Activated CD8-positive, alpha-beta memory T cell treated with anti-CD3 and anti-CD28 coated beads for 36 hours (primary cell): ENCODE data around the gene EVPL. TPM values are rescaled to one million over a fixed set of nuclear protein-coding genes. Genes with fewer than 3 reads are reported as not detected.
"Not testable (repeated sequence)": the region's sequence is repeated elsewhere in the genome, so short reads cannot be mapped to it uniquely, and the experiment has no call there.

Source experiments
- CTCF ChIA-PET: fragments of 350-600 bp; sonication (Branson Sonifier 250); formaldehyde crosslinking; loops from one replicate; lab custom pipeline; 2021; ENCODE audit warnings: antibody characterized with exemption; lab: Charles Lee
- POLR2A ChIA-PET: fragments of 350-600 bp; sonication (Branson Sonifier 250); formaldehyde crosslinking; loops from one replicate; lab custom pipeline; 2021; ENCODE audit warnings: antibody characterized with exemption; lab: Charles Lee
- total RNA-seq, 2 experiments: library from RNA; stranded (reverse); gene quantifications; one replicate each; pipeline ENCODE4 v1.2.3, GENCODE V29; 2021

Gene EVPL
- total RNA-seq, 2 experiments from 2014 or later, result 0.10 to 0.21 TPM

DNA sequence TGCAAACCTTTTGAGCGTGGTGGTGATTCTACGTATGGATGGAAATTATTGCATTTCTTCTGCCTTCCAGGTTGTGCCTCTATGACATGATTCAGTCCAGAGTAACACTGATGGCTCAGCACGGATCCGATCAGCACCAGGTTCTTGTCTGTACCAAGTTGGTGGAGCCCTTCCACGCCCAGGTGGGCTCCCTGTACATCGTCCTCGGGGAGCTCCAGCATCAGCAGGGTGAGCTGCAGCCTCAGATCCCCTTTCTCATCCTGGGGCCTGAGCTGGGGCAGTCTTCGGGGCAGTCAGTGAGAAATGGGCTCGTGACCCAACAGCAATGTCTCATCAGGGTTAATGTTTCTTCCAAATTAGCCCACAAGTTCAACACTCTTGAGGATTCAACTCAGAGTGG, 35.7 kb downstream of the EVPL start:
- POLR2A ChIA-PET, result interaction anchor here (0.6 kb wide), 1 partner anchor 35 kb away, joined by 3 read pairs; no protein-coding TSS in a partner anchor
- CTCF ChIA-PET, result interaction anchor here (1.9 kb wide), 1 partner anchor 14 kb away, joined by 8 read pairs; no protein-coding TSS in a partner anchor

GRCh38 chr17:75987041-75987440, 40.1 kb downstream of the EVPL start:
- CTCF ChIA-PET, result interaction anchor here (0.7 to 1.2 kb wide), 2 partner anchors 21 to 24 kb away, joined by 3 to 4 read pairs; no protein-coding TSS in a partner anchor
- POLR2A ChIA-PET, result no interaction called here

DNA sequence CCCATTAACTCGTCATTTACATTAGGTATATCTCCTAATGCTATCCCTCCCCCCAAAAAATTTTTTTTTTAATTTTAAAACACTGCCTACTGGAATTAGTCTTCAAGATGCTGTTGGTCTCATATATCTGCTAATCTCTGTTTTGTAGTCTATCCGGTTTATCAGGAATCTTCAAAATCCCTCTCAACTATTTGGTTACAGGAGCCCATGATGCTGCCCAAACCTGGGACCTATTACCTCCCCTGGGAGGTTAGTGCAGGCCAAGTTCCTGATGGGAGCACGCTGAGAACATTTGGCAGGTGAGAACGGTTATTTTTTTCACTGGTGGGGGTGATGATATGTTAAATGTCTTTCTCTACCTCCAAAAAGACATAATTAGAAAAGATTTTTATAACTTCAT, 41.1 kb downstream of the EVPL start:
- ChIA-PET POLR2A (no interaction called here), CTCF (no interaction called here)

DNA sequence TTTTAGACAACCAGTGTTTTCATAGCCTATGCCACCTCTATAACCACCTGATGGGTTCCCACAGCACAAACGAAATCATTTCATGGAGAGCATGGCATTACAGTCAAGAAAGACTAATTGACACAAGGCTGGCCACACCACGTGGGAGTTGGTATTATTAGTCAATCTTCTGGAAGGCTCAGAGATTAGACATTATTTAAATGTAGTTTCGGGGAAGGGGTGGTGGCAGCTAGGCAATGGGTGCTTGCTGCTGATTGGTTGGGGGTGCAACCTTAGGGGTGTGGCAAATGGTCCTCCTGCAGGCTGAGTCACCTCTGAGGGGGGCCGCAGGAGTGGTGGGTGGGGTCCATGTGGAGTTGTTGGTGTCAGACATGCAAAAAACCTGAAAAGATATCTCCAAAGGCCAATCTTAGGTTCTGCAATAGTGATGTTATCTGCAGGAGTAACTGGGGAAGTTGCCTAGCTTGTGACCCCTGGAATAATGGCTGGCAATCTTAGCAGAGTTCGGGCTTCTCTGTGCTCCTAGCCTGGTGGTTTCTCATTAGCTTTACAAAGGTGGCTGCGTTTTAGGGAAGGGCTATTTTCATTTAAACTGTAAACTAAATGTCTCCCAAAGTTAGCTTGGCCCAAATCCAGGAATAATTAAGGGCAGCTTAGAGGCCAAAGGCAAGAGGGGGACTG, 43.5 kb downstream of the EVPL start:
- ChIA-PET CTCF (no interaction called here), POLR2A (no interaction called here)

GRCh38 chr17:75981019-75981615, 46.0 kb downstream of the EVPL start:
- CTCF ChIA-PET, result interaction anchor here (0.5 to 1.9 kb wide), 2 partner anchors 76 to 234 kb away, joined by 3 to 5 read pairs; no protein-coding TSS in a partner anchor
- POLR2A ChIA-PET, result interaction anchor here (0.7 kb wide), 1 partner anchor 76 kb away, joined by 3 read pairs; no protein-coding TSS in a partner anchor

DNA sequence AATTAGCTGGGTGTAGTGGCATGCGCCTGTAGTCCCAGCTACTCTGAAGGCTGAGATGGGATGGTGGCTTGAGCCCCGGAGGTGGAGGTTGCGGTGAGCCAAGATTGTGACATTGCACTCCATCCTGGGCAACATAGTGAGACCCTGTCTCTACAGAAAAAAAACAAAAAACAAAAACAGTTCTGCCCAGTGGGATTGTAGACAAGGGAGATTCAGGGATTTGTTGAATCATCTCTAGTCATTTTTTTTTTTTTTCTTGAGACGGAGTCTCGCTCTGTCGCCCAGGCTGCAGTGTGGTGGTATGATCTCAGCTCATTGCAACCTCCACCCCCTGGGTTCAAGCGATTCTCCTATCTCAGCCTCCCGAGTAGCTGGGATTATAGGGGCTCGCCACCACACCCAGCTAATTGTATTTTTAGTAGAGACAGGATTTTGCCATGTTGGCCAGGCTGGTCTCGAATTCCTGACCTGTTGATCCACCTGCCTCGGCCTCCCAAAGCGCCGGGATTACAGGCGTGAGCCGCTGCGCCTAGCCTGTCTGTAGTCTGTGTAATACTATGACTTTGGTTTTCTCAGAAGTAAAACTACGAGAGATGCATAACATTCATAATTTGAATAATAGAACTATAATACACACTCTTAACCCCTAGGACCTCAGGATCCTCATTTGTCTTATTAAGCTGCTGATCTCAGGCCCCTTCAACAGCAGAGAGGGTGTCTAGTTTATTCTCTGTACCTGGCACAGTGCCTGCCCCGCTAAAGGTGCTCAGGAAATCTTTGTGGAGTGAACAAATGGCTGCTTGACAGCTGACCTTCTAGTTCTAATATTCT, 46.7 kb downstream of the EVPL start:
- CTCF ChIA-PET, result interaction anchor here (0.5 to 1.9 kb wide), 4 partner anchors 59 to 235 kb away, joined by 3 to 5 read pairs (median 4); no protein-coding TSS in a partner anchor
- POLR2A ChIA-PET, result interaction anchor here (0.7 kb wide), 3 partner anchors 9 to 119 kb away, joined by 3 to 4 read pairs (median 3); no protein-coding TSS in a partner anchor

- POLR2A ChIA-PET, result interaction anchor here (0.7 kb wide), 2 partner anchors 8 to 62 kb away, joined by 3 read pairs; no protein-coding TSS in a partner anchor
These were observed 47.4 kb downstream of the EVPL start for GRCh38 chr17:75979705-75980187.

DNA sequence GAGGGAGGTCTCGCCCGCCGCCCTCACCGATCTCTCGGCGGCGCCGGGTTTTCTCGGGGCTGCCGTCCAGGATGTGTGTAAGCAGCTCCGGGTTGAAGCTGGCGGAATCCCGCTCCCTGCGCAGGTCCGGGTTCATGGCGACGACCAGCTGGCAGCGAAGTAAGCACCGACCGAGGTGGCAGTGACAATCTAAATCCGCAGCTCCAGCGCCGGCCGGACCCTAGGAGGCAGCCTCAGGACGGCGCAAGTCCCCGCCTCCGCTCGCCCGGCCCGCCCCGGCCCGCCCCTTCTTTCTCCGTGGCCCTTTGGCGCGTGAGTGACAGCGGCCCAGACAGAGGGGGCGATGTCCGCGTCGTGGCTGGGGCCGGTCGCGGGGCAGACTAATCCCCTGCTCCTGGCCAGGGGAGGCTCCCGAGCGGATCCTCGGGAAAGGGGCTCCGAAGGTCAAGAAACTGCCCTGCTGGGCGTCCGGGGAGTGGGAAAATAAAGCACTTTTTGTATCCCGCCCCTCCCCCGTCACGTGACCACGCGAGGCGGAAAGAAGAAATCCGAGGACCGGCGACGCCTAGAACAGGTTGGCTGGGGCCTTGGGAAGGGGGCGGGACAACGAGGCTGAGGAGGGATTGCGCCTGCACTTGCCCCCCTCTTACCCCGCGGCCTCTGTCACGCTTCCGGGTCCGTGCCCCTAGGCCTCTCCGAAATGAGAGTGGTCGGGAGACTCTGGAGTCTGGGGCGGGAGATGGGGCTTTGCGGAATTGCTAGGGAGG, 48.0 kb downstream of the EVPL start, which contains the start of the genes ACOX1 and TEN1:
Gene ACOX1, minus strand, starts transcription at position 229 of the 767 bp plus-strand sequence. Its CDS starts 93 bp downstream, at position 136.
Gene TEN1, plus strand, starts transcription at position 303 of the 767 bp plus-strand sequence. CDS start 6,953 bp downstream, outside the sequence.
- ChIA-PET POLR2A (interaction anchor here (0.6 kb wide), 1 partner anchor 519 kb away, joined by 5 read pairs; no protein-coding TSS in a partner anchor), CTCF (interaction anchor here (0.6 kb wide), 1 partner anchor 14 kb away, joined by 3 read pairs; no protein-coding TSS in a partner anchor)

More at GRCh38 chr17:75979705-75980187, 47.4 kb downstream of the EVPL start:
- CTCF ChIA-PET, result interaction anchor here (0.7 to 1.9 kb wide), 2 partner anchors 59 to 74 kb away, joined by 3 to 5 read pairs; no protein-coding TSS in a partner anchor

DNA sequence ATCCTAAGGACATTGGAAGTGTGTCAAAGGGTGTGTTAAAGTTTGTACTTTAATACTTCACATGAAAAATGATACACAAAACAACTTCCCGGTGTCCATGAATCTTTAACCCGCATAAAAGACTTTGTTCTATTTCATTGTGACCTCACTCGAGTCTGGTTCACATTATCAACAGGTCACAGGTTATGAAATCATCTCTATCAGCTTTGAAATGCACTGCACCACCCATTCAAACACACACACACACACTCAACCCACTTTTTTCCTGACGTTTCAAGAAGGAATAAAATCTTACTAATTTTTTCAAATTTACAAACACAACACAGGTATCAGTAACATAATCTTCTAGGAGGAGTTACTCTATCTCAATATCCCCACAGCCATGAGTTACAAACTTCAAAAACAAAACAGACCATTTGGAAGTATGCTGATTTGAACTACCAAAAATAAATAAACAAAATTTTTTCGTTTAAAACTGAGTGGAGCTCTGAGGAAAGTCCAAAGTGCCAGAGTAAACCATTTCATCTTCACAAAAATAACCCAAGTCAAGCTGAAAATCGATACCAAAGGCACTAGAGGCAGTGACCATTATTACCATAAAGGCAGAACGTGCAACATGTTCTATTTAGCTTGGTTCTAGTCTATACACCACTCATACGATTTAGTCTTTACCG, 50.8 kb downstream of the EVPL start:
- ChIA-PET POLR2A (interaction anchor here (0.6 kb wide), 1 partner anchor 379 kb away, joined by 5 read pairs; no protein-coding TSS in a partner anchor), CTCF (interaction anchor here (0.8 to 0.9 kb wide), 2 partner anchors 71 to 293 kb away, joined by 3 to 5 read pairs; no protein-coding TSS in a partner anchor)

DNA sequence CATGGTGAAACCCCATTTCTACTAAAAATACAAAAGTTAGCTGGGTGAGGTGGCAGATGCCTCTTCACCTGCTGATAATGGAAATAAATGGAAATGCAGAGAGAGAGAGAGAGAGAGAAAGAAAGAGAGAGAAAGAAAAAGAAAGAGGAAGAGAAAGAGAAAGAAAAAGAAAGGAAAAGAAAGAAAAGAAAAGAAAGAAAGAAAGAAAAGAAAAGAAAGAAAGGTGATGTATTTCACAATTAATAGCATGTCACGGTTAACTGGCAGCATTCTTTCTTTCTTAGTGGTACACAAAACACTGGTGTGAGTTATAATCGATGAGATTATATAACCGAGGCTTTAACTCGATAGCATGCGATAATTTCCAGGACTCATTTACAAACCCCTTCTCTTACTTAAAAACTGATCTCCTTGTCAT, 51.3 kb downstream of the EVPL start:
- ChIA-PET POLR2A (interaction anchor here (0.6 to 0.7 kb wide), 2 partner anchors 15 to 380 kb away, joined by 3 to 5 read pairs; no protein-coding TSS in a partner anchor), CTCF (interaction anchor here (0.7 kb wide), 1 partner anchor 15 kb away, joined by 4 read pairs; no protein-coding TSS in a partner anchor)

DNA sequence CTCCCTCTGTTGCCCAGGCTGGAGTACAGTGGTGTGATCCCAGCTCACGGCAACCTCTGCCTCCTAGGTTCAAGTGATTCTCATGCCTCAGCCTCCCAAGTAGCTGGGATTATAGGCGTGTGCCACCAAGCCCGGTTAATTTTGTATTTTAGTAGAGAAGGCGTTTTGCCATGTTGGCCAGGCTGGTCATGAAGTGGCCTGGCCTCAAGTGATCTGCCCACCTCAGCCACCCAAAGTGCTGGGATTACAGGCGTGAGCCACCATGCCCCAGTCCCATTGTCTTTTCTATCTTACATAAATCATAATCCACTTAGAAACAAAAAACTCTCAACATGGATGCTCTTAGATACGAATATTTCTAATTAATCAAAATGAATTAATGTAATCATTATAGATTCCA, 51.9 kb downstream of the EVPL start:
- CTCF ChIA-PET, result interaction anchor here (0.7 kb wide), 1 partner anchor 14 kb away, joined by 4 read pairs; no protein-coding TSS in a partner anchor
- POLR2A ChIA-PET, result interaction anchor here (0.7 kb wide), 1 partner anchor 14 kb away, joined by 3 read pairs; no protein-coding TSS in a partner anchor

- ChIA-PET CTCF (no interaction called here), POLR2A (no interaction called here)
These were observed 56.5 kb downstream of the EVPL start for GRCh38 chr17:75970626-75971025.

- POLR2A ChIA-PET, result no interaction called here
- CTCF ChIA-PET, result no interaction called here
These were observed 57.0 kb downstream of the EVPL start for GRCh38 chr17:75970011-75970523.

GRCh38 chr17:75969044-75969443, 58.1 kb downstream of the EVPL start:
- POLR2A ChIA-PET, result interaction anchor here (0.6 kb wide), 1 partner anchor 33 kb away, joined by 4 read pairs; no protein-coding TSS in a partner anchor
- CTCF ChIA-PET, result not testable (repeated sequence)

DNA sequence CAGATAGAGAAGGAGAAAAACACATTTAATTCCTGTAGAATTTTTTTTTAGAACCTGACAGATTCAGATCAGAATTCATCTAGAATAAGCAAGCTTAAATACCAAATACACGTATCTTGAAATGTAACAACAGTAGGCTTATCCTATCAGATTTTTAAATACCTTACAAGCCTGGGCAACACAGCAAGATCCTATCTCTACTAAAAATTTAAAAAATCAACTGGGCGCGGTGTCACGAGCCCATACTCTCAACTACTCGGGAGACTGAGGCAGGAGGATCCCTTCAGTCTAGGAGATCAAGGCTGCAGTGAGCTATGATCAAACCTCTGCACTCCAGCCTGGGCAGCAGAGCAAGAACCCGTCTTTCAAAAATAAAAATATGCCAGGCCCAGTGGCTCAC, 61.6 kb downstream of the EVPL start:
- POLR2A ChIA-PET, result interaction anchor here (0.6 kb wide), 2 partner anchors 11 to 1751 kb away, joined by 3 to 4 read pairs; no protein-coding TSS in a partner anchor
- CTCF ChIA-PET, result interaction anchor here (0.6 to 0.7 kb wide), 3 partner anchors 13 to 211 kb away, joined by 3 read pairs; no protein-coding TSS in a partner anchor

GRCh38 chr17:75959839-75960511, 67.1 kb downstream of the EVPL start:
- CTCF ChIA-PET, result interaction anchor here (0.9 kb wide), 2 partner anchors 42 to 327 kb away, joined by 3 read pairs; no protein-coding TSS in a partner anchor
- POLR2A ChIA-PET, result no interaction called here
